Mesenchymal stem cell (in vitro differentiated cells and primary cell): Measurements from ENCODE around the gene TNRC6A.

Experiments used
- DNase-seq: peaks from one replicate; pipeline ENCODE4 v3.0.0-alpha.2; 2013
- H2AFZ ChIP-seq: one replicate; pipeline ENCODE4 v1.6.1; 2013; ENCODE audit warnings: low read depth, mild to moderate bottlenecking, control low read depth, inconsistent platforms, low read length, moderate library complexity
- H2AK5ac ChIP-seq: 2 replicates; pipeline ENCODE4 v1.6.1; 2013; ENCODE audit warnings: low read length, moderate library complexity, mild to moderate bottlenecking, inconsistent platforms; ENCODE audit not compliant: severe bottlenecking
- H2BK120ac ChIP-seq: one replicate; pipeline ENCODE4 v1.6.1; 2013; ENCODE audit warnings: low read depth, mild to moderate bottlenecking, inconsistent platforms, low read length, moderate library complexity
- H2BK12ac ChIP-seq, 2 experiments: one replicate each; pipeline ENCODE4 v1.6.1; 2013; ENCODE audit warnings: inconsistent platforms in 2 of 2, low read length in 2 of 2, mild to moderate bottlenecking in 2 of 2, moderate library complexity in 2 of 2, control low read depth in 1 of 2
- H2BK15ac ChIP-seq: one replicate; pipeline ENCODE4 v1.6.1; 2013; ENCODE audit warnings: mild to moderate bottlenecking, low read depth, inconsistent platforms; ENCODE audit not compliant: poor library complexity, severe bottlenecking
- H2BK5ac ChIP-seq: 2 replicates; pipeline ENCODE4 v1.6.1; 2013; ENCODE audit warnings: low read depth, mild to moderate bottlenecking, low read length, control low read depth, inconsistent platforms; ENCODE audit not compliant: poor library complexity, severe bottlenecking
- H3K14ac ChIP-seq, 2 experiments: one replicate each; pipeline ENCODE4 v1.6.1; 2013; ENCODE audit warnings: inconsistent platforms in 2 of 2, low read length in 2 of 2, control low read depth in 1 of 2, mild to moderate bottlenecking in 1 of 2, moderate library complexity in 1 of 2
- H3K18ac ChIP-seq, 2 experiments: one replicate each; pipeline ENCODE4 v1.6.1; 2013; ENCODE audit warnings: inconsistent platforms in 2 of 2, low read length in 2 of 2, control low read depth in 1 of 2, low read depth in 1 of 2, mild to moderate bottlenecking in 1 of 2
- H3K23ac ChIP-seq, 2 experiments: one replicate each; pipeline ENCODE4 v1.6.1; 2013; ENCODE audit warnings: inconsistent platforms in 2 of 2, low read length in 2 of 2, mild to moderate bottlenecking in 2 of 2, moderate library complexity in 2 of 2, control low read depth in 1 of 2
- H3K27ac ChIP-seq: 2 replicates; pipeline ENCODE4 v1.5.1; 2013; ENCODE audit warnings: mild to moderate bottlenecking, moderate library complexity, low read length, control low read depth, inconsistent platforms; ENCODE audit not compliant: poor library complexity, severe bottlenecking
- H3K27me3 ChIP-seq, 2 experiments: 2 replicates each; pipeline versions ENCODE4 v1.6.1 to v1.7.0; 2013; ENCODE audit warnings: low read length in 2 of 2, mild to moderate bottlenecking in 2 of 2, moderate library complexity in 2 of 2, control low read depth in 1 of 2, inconsistent platforms in 1 of 2; ENCODE audit not compliant: control insufficient read depth in 1 of 2, insufficient read depth in 1 of 2
- H3K36me3 ChIP-seq, 2 experiments: 2 replicates each; pipeline versions ENCODE4 v1.6.1 to v1.7.0; 2013; ENCODE audit warnings: low read length in 2 of 2, control low read depth in 1 of 2, inconsistent platforms in 1 of 2, low read depth in 1 of 2, mild to moderate bottlenecking in 1 of 2; ENCODE audit not compliant: insufficient read depth in 2 of 2, control insufficient read depth in 1 of 2
- H3K4ac ChIP-seq, 2 experiments: one replicate each; pipeline ENCODE4 v1.6.1; 2013; ENCODE audit warnings: inconsistent platforms in 2 of 2, low read length in 2 of 2, mild to moderate bottlenecking in 2 of 2, moderate library complexity in 2 of 2, control low read depth in 1 of 2, low read depth in 1 of 2
- H3K4me1 ChIP-seq: 2 replicates; pipeline ENCODE4 v1.6.1; 2013; ENCODE audit warnings: low read depth, low read length, control low read depth; ENCODE audit not compliant: control insufficient read depth, insufficient read depth
- H3K4me2 ChIP-seq: 2 replicates; pipeline ENCODE4 v1.6.1; 2013; ENCODE audit warnings: low read length, mild to moderate bottlenecking, inconsistent platforms; ENCODE audit not compliant: poor library complexity, severe bottlenecking
- H3K4me3 ChIP-seq, 2 experiments: 2 replicates each; pipeline versions ENCODE4 v1.5.1 to v1.7.0; 2013; ENCODE audit warnings: low read length in 2 of 2, mild to moderate bottlenecking in 2 of 2, control low read depth in 1 of 2, low read depth in 1 of 2; ENCODE audit not compliant: insufficient read depth in 1 of 2
- H3K79me1 ChIP-seq: replicated peaks from 2 replicates; pipeline ENCODE4 v1.6.1; 2013; ENCODE audit warnings: mild to moderate bottlenecking, control low read depth, low read length, inconsistent platforms; ENCODE audit not compliant: poor library complexity, severe bottlenecking
- H3K9ac ChIP-seq: 2 replicates; pipeline ENCODE4 v1.7.0; 2013; ENCODE audit warnings: mild to moderate bottlenecking, low read length, moderate library complexity
- H3K9me3 ChIP-seq: 2 replicates; pipeline ENCODE4 v1.7.0; 2013; ENCODE audit warnings: mild to moderate bottlenecking, low read length; ENCODE audit not compliant: control insufficient read depth
- H4K8ac ChIP-seq: one replicate; pipeline ENCODE4 v1.6.1; 2013; ENCODE audit warnings: inconsistent platforms, mild to moderate bottlenecking, low read length, moderate library complexity
- H4K91ac ChIP-seq: one replicate; pipeline ENCODE4 v1.6.1; 2013; ENCODE audit warnings: mild to moderate bottlenecking, low read length, inconsistent platforms
- WGBS: methylation state at CpG from one replicate; pipeline ENCODE4 v1.1.7; 2013; ENCODE audit warnings: mixed read lengths; 5-methylcytosine and 5-hydroxymethylcytosine counted together

TNRC6A gene

GRCh38 chr16:24863582-24864437 is 134.4 kb downstream of the TNRC6A start:
- no peaks in the 10 kb centered on the region for H3K79me1 ChIP-seq
- no peak overlapping the region for H2AFZ ChIP-seq
- no peak overlapping the region for H3K18ac ChIP-seq
- H2BK12ac ChIP-seq = no peak overlapping the region
- H3K4me3 ChIP-seq = no peak overlapping the region
- H2BK5ac ChIP-seq = no peak overlapping the region
- no peaks in the 10 kb centered on the region for H3K27me3 ChIP-seq
- no peak overlapping the region for H2BK120ac ChIP-seq
- peaks cover 9% of the 10 kb centered on the region for H3K9me3 ChIP-seq
- H3K23ac ChIP-seq = no peak overlapping the region
- no peak overlapping the region for H3K27ac ChIP-seq
- no peak overlapping the region for H2AK5ac ChIP-seq
- no peaks in the 10 kb centered on the region for H3K4me1 ChIP-seq
- no peak overlapping the region for H2BK15ac ChIP-seq
- H4K91ac ChIP-seq = no peak overlapping the region
- no peak overlapping the region for H3K4ac ChIP-seq
- 88% methylated on average over 3 of the region's 3 CpGs for WGBS
- H3K14ac ChIP-seq = no peak overlapping the region
- no peak overlapping the region for H4K8ac ChIP-seq
- H3K9ac ChIP-seq = no peak overlapping the region
- no peaks in the 10 kb centered on the region for H3K36me3 ChIP-seq
- H3K4me2 ChIP-seq = no peak overlapping the region
- DNase-seq = no peak

- no peak overlapping the region for H2BK12ac ChIP-seq
- H3K79me1 ChIP-seq = no peaks in the 10 kb centered on the region
- H3K4me3 ChIP-seq = no peak overlapping the region
- H3K36me3 ChIP-seq = no peaks in the 10 kb centered on the region
- no peak overlapping the region for H2BK120ac ChIP-seq
- no peak overlapping the region for H3K4me2 ChIP-seq
- H2BK15ac ChIP-seq = no peak overlapping the region
- H2AK5ac ChIP-seq = no peak overlapping the region
- no peak overlapping the region for H4K91ac ChIP-seq
- H3K4me1 ChIP-seq = no peaks in the 10 kb centered on the region
- H3K9me3 ChIP-seq = peaks cover 4% of the 10 kb centered on the region
- H3K14ac ChIP-seq = no peak overlapping the region
- WGBS = 84% methylated on average over 8 of the region's 8 CpGs
- H3K27me3 ChIP-seq = peaks cover 0 to under 1% of the 10 kb centered on the region in 2 experiments
- no peak overlapping the region for H3K18ac ChIP-seq
- H3K4ac ChIP-seq = no peak overlapping the region
- H4K8ac ChIP-seq = no peak overlapping the region
- H2AFZ ChIP-seq = no peak overlapping the region
- no peak overlapping the region for H3K23ac ChIP-seq
- no peak for DNase-seq
- H3K9ac ChIP-seq = no peak overlapping the region
- no peak overlapping the region for H2BK5ac ChIP-seq
- no peak overlapping the region for H3K27ac ChIP-seq
Observed at GRCh38 chr16:24869033-24869432, 139.6 kb downstream of the TNRC6A start.

DNA sequence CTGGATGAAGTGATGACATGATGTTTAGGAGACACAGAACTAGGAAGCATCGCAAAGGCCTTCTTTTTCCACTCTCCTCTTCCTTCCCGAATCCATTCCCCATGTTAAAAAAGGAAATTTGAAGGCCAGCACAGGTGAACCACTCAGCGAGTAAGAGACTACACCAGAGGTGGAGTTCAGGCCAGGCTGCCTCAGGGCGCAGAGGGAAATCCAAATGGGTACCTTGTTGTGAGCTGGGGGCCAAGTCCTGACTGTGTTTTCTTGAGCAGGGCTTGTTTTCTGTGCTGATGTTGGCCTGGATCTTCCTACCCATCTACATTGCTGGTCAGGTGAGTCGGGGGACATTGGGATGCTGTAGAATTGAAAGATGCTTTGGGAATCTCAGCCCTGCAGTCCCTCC is 142.4 kb downstream of the TNRC6A start:
- H3K27ac ChIP-seq = no peak overlapping the region
- no peak overlapping the region for H3K9ac ChIP-seq
- H2BK5ac ChIP-seq = no peak overlapping the region
- DNase-seq = no peak
- peaks cover 0 to 13% of the 10 kb centered on the region in 2 experiments for H3K27me3 ChIP-seq
- no peak overlapping the region for H3K14ac ChIP-seq
- H2BK12ac ChIP-seq = no peak overlapping the region
- no peak overlapping the region for H4K8ac ChIP-seq
- no peak overlapping the region for H4K91ac ChIP-seq
- H3K4me1 ChIP-seq = no peaks in the 10 kb centered on the region
- H3K18ac ChIP-seq = no peak overlapping the region
- H3K9me3 ChIP-seq = no peaks in the 10 kb centered on the region
- no peak overlapping the region for H3K4ac ChIP-seq
- H3K23ac ChIP-seq = no peak overlapping the region
- no peak overlapping the region for H2BK15ac ChIP-seq
- no peak overlapping the region for H2AFZ ChIP-seq
- WGBS = 94% methylated on average over 5 of the region's 5 CpGs
- H3K4me3 ChIP-seq = no peak overlapping the region
- no peak overlapping the region for H2AK5ac ChIP-seq
- no peak overlapping the region for H3K4me2 ChIP-seq
- H3K36me3 ChIP-seq = no peaks in the 10 kb centered on the region
- no peaks in the 10 kb centered on the region for H3K79me1 ChIP-seq
- no peak overlapping the region for H2BK120ac ChIP-seq

- peaks cover 0 to 17% of the 10 kb centered on the region in 2 experiments for H3K27me3 ChIP-seq
- no peak overlapping the region for H3K27ac ChIP-seq
- no peak overlapping the region for H2AFZ ChIP-seq
- no peak overlapping the region for H4K91ac ChIP-seq
- no peak overlapping the region for H2BK5ac ChIP-seq
- H3K9me3 ChIP-seq = no peaks in the 10 kb centered on the region
- no peaks in the 10 kb centered on the region for H3K36me3 ChIP-seq
- H3K4me2 ChIP-seq = no peak overlapping the region
- H3K79me1 ChIP-seq = no peaks in the 10 kb centered on the region
- no peak overlapping the region for H2BK12ac ChIP-seq
- H2BK15ac ChIP-seq = no peak overlapping the region
- no peak overlapping the region for H2BK120ac ChIP-seq
- WGBS = 90% methylated on average over 1 of the region's 2 CpGs
- H3K9ac ChIP-seq = no peak overlapping the region
- no peak overlapping the region for H4K8ac ChIP-seq
- no peak overlapping the region for H3K23ac ChIP-seq
- H3K18ac ChIP-seq = no peak overlapping the region
- DNase-seq = no peak
- H2AK5ac ChIP-seq = no peak overlapping the region
- no peak overlapping the region for H3K4me3 ChIP-seq
- H3K4me1 ChIP-seq = no peaks in the 10 kb centered on the region
- no peak overlapping the region for H3K14ac ChIP-seq
- H3K4ac ChIP-seq = no peak overlapping the region
Observed at GRCh38 chr16:24873028-24873427, 143.6 kb downstream of the TNRC6A start.
